Endodermal cell (in vitro differentiated cells): ENCODE results near the gene ABCB9. TPM values are rescaled to one million over a fixed set of nuclear protein-coding genes. Genes with fewer than 3 reads are reported as not detected.

Experiments used
- DNase-seq: peaks from one replicate; pipeline ENCODE4 v3.0.0-alpha.2; 2017
- H3K27ac ChIP-seq: 2 replicates; pipeline ENCODE4 v1.5.1; 2013; ENCODE audit warnings: mild to moderate bottlenecking, low read depth, low read length, moderate library complexity
- H3K27me3 ChIP-seq: 2 replicates; pipeline ENCODE4 v1.6.1; 2013; ENCODE audit warnings: mild to moderate bottlenecking, low read length, moderate library complexity; ENCODE audit not compliant: insufficient read depth, control insufficient read depth, poor library complexity, severe bottlenecking
- H3K36me3 ChIP-seq: 2 replicates; pipeline ENCODE4 v1.7.0; 2013; ENCODE audit warnings: mild to moderate bottlenecking, low read length, moderate library complexity; ENCODE audit not compliant: control insufficient read depth, insufficient read depth
- H3K4me1 ChIP-seq: one replicate; pipeline ENCODE4 v1.7.0; 2013; ENCODE audit warnings: low read length; ENCODE audit not compliant: control insufficient read depth, insufficient read depth
- H3K4me3 ChIP-seq: 2 replicates; pipeline ENCODE4 v1.5.1; 2013; ENCODE audit warnings: mild to moderate bottlenecking, low read length, moderate library complexity
- H3K9ac ChIP-seq: 2 replicates; pipeline ENCODE4 v1.6.1; 2013; ENCODE audit warnings: mild to moderate bottlenecking, low read length, moderate library complexity; ENCODE audit not compliant: poor library complexity, severe bottlenecking; ENCODE audit errors: extremely low read depth
- H3K9me3 ChIP-seq: 2 replicates; pipeline ENCODE4 v1.6.1; 2013; ENCODE audit warnings: mild to moderate bottlenecking, low read length, moderate library complexity; ENCODE audit not compliant: control insufficient read depth
- H3K27ac Mint-ChIP-seq: 2 replicates; pipeline ENCODE4 v1.8.0; 2020; ENCODE audit warnings: mixed read lengths
- H3K27me3 Mint-ChIP-seq: 2 replicates; pipeline ENCODE4 v1.8.0; 2021; ENCODE audit warnings: mild to moderate bottlenecking, mixed read lengths; ENCODE audit not compliant: insufficient read depth
- H3K36me3 Mint-ChIP-seq: 2 replicates; pipeline ENCODE4 v1.8.0; 2020; ENCODE audit warnings: low read depth, mixed read lengths
- H3K4me1 Mint-ChIP-seq: 2 replicates; pipeline ENCODE4 v1.8.0; 2020; ENCODE audit warnings: mixed read lengths
- H3K4me3 Mint-ChIP-seq: 2 replicates; pipeline ENCODE4 v1.8.0; 2020; ENCODE audit warnings: mild to moderate bottlenecking, moderate library complexity, mixed read lengths
- H3K9me3 Mint-ChIP-seq: 2 replicates; pipeline ENCODE4 v1.8.0; 2020; ENCODE audit warnings: mild to moderate bottlenecking, mixed read lengths
- WGBS, 2 experiments: methylation state at CpG; one replicate each; pipeline versions ENCODE4 v1.1.5 to v1.1.7; 2013; ENCODE audit warnings: missing lambda C conversion rate in 2 of 2, mixed read lengths in 1 of 2; ENCODE audit not compliant: insufficient coverage in 1 of 2, insufficient read length in 1 of 2; 5-methylcytosine and 5-hydroxymethylcytosine counted together
- total RNA-seq, 2 donors: library from RNA; stranded (reverse); fragmentation: NEBNext Ultra II Directional in 1 of 2; extraction: Animal tissue kit (Norgen Biotek cat#: 25700) in 1 of 2; gene quantifications; 2 replicates in 1 of 2; 3 replicates in 1 of 2; pipeline ENCODE4 v1.2.1, GENCODE V29; 2021
- TF ChIP-seq, protein P1 (sequence below): fragments of 200-600 bp; sonication (generic); conservative IDR thresholded peaks from 2 replicates; pipeline ENCODE4 v1.5.0; 2021; ENCODE audit warnings: antibody characterized with exemption, mild to moderate bottlenecking

ABCB9 gene
- total RNA-seq, 2 donors from 2014 or later, result 5.4 to 6.0 TPM

DNA sequence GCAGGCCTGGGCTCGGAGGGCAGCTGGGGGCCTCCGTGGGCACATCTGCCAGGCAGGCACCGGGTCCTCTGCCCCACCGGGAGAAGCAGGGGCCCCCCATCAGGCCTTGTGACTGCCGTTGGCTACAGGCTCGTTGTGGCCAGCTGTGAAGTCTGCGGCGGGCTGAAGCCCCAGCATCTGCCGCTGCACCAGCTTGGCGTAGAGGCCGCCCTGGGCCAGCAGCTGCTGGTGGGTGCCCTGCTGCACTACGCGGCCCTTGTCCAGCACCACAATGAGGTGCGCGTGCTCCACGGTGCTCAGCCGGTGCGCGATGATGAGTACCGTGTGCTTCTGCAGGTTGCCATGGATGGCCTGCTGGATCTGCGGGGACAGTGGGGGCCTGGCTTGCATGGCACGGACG, 36.5 kb downstream of the ABCB9 start:
- H3K4me1 ChIP-seq, result no peaks in the 10 kb centered on the region
- H3K27me3 ChIP-seq, result no peaks in the 10 kb centered on the region
- H3K9me3 ChIP-seq, result no peaks in the 10 kb centered on the region
- Mint-ChIP-seq H3K27ac (no peak overlapping the region), H3K4me1 (no peaks in the 10 kb centered on the region), H3K36me3 (no peaks in the 10 kb centered on the region), H3K4me3 (no peak overlapping the region), H3K9me3 (no peaks in the 10 kb centered on the region), H3K27me3 (peaks cover 2% of the 10 kb centered on the region)
- H3K4me3 ChIP-seq, result no peak overlapping the region
- H3K9ac ChIP-seq, result no peak overlapping the region
- H3K36me3 ChIP-seq, result no peaks in the 10 kb centered on the region
- no peak for DNase-seq
- H3K27ac ChIP-seq, result no peak overlapping the region
- 96 to 97% methylated on average over 17 to 23 of the region's 23 CpGs for WGBS, 2 experiments
- TF ChIP-seq, protein P1, sequence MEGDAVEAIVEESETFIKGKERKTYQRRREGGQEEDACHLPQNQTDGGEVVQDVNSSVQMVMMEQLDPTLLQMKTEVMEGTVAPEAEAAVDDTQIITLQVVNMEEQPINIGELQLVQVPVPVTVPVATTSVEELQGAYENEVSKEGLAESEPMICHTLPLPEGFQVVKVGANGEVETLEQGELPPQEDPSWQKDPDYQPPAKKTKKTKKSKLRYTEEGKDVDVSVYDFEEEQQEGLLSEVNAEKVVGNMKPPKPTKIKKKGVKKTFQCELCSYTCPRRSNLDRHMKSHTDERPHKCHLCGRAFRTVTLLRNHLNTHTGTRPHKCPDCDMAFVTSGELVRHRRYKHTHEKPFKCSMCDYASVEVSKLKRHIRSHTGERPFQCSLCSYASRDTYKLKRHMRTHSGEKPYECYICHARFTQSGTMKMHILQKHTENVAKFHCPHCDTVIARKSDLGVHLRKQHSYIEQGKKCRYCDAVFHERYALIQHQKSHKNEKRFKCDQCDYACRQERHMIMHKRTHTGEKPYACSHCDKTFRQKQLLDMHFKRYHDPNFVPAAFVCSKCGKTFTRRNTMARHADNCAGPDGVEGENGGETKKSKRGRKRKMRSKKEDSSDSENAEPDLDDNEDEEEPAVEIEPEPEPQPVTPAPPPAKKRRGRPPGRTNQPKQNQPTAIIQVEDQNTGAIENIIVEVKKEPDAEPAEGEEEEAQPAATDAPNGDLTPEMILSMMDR, result no peak

DNA sequence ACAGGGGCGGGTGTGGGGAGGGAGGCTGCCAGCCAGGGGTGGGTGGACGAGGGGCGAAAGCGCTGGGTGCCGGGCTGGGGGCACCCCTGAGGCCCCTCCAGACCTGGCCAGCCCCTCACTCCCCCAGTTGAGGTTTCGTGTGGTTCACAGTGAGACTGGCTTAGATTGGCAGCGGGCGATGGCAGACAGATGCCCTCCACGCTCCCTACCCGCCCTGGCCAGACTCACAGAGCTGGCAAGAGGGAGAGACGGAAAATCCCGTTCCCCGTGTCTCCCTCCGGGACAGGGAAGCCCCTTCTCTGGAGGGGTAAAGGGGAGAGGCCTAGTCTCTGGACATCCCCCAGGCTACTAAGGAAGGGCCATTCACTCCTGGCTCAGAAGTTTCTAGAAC, 37.1 kb downstream of the ABCB9 start:
- TF ChIP-seq, protein P1, result no peak
- Histone ChIP-seq H3K27ac (no peak overlapping the region), H3K9me3 (no peaks in the 10 kb centered on the region), H3K4me1 (no peaks in the 10 kb centered on the region), H3K4me3 (no peak overlapping the region), H3K9ac (no peak overlapping the region), H3K27me3 (no peaks in the 10 kb centered on the region), H3K36me3 (no peaks in the 10 kb centered on the region)
- Mint-ChIP-seq H3K4me1 (no peaks in the 10 kb centered on the region), H3K27me3 (peaks cover 2% of the 10 kb centered on the region), H3K4me3 (no peak overlapping the region), H3K36me3 (no peaks in the 10 kb centered on the region), H3K27ac (no peak overlapping the region), H3K9me3 (no peaks in the 10 kb centered on the region)
- 91 to 100% methylated on average over 9 to 14 of the region's 14 CpGs for WGBS, 2 experiments
- DNase-seq, result no peak

DNA sequence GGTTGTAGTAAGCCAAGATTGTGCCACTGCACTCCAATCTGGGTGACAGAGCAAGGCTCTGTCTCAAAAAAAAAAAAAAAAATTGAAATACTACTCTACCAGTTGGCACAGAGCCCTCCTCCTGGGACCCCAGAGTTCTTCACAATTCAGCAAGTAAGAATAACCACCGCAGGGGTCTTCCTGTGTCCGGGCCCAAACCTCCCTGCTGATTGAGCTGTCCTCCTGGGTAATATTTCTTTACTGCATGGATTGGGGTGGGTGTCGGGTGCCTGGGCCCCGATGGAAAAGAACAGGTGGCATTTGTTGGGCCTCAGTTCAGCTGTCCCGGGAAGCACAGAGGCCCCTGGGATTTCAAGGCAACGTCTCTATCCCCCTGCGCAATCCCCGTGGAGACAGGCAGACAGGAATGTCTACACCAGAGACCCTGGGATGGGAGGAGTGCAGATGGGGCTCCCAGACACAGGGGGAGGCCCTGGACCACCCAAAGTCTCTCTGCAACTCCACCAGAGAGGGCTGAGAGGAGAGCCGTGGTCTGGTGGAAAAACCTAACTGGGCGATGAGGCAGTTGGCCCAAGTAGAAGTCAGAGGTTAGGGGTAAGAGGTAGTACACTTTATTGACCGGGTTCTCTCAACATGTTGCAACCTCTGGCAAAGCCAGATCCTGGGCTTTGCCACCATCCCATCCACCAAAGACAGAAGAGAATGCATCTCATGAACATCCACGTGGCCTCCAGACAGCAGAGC, 37.7 kb downstream of the ABCB9 start:
- no peaks in the 10 kb centered on the region for H3K27me3 ChIP-seq
- H3K27ac ChIP-seq, result no peak overlapping the region
- Mint-ChIP-seq H3K27ac (no peak overlapping the region), H3K4me1 (no peaks in the 10 kb centered on the region), H3K27me3 (peaks cover 2% of the 10 kb centered on the region), H3K9me3 (no peaks in the 10 kb centered on the region), H3K36me3 (no peaks in the 10 kb centered on the region), H3K4me3 (no peak overlapping the region)
- no peaks in the 10 kb centered on the region for H3K36me3 ChIP-seq
- WGBS, 2 experiments, result 80 to 90% methylated on average over 10 to 12 of the region's 12 CpGs
- no peak for DNase-seq
- H3K4me1 ChIP-seq, result no peaks in the 10 kb centered on the region
- TF ChIP-seq, protein P1, result no peak
- no peaks in the 10 kb centered on the region for H3K9me3 ChIP-seq
- no peak overlapping the region for H3K9ac ChIP-seq
- H3K4me3 ChIP-seq, result no peak overlapping the region
